SU-DHL-6 (cell line): ENCODE data around the gene FRS2.

Experiments used
- H2AFZ ChIP-seq: fragments of 200-600 bp; sonication (generic); 2 replicates; pipeline ENCODE4 v1.6.1; 2014; ENCODE audit warnings: low read depth, mild to moderate bottlenecking, moderate library complexity, mixed read lengths, antibody characterized with exemption, low read length; ENCODE audit not compliant: severe bottlenecking
- H3F3A ChIP-seq: fragments of 200-600 bp; shearing (Covaris generic); 2 replicates; pipeline ENCODE4 v1.6.0; 2016; ENCODE audit warnings: antibody characterized with exemption, mild to moderate bottlenecking; ENCODE audit not compliant: insufficient read depth
- H3K27ac ChIP-seq: fragments of 200-600 bp; sonication (generic); 2 replicates; pipeline ENCODE4 v1.5.1; 2016; ENCODE audit warnings: low read depth, mild to moderate bottlenecking, low read length, moderate library complexity, mixed read lengths
- H3K27me3 ChIP-seq: fragments of 200-600 bp; sonication (generic), shearing (Covaris generic); 2 replicates; pipeline ENCODE4 v1.6.0; 2014; ENCODE audit warnings: mild to moderate bottlenecking, low read length
- H3K36me3 ChIP-seq: fragments of 200-600 bp; sonication (generic); 2 replicates; pipeline ENCODE4 v1.6.1; 2014; ENCODE audit warnings: mild to moderate bottlenecking, low read length, mixed read lengths
- H3K4me2 ChIP-seq: fragments of 300-600, 200-600 bp; shearing (Covaris generic), sonication (generic); 2 replicates; pipeline ENCODE4 v1.6.0; 2014; ENCODE audit warnings: low read length, low read depth, mild to moderate bottlenecking; ENCODE audit not compliant: poor library complexity, severe bottlenecking
- H3K4me3 ChIP-seq: fragments of 200-600 bp; sonication (generic); 2 replicates; pipeline ENCODE4 v1.5.1; 2014; ENCODE audit warnings: antibody characterized with exemption, low read length, mild to moderate bottlenecking, mixed read lengths; ENCODE audit not compliant: insufficient read depth, poor library complexity, severe bottlenecking
- H3K79me2 ChIP-seq: fragments of 200-600 bp; sonication (generic); 2 replicates; pipeline ENCODE4 v1.6.1; 2014; ENCODE audit warnings: mild to moderate bottlenecking, low read length, moderate library complexity; ENCODE audit not compliant: insufficient read depth
- H3K9ac ChIP-seq: fragments of 200-600 bp; sonication (generic); 2 replicates; pipeline ENCODE4 v1.7.0; 2014; ENCODE audit warnings: mild to moderate bottlenecking, low read length
- H3K9me2 ChIP-seq: fragments of 200-600 bp; sonication (generic); replicated peaks from 2 replicates; pipeline ENCODE4 v1.6.1; 2014; ENCODE audit warnings: low read length; ENCODE audit not compliant: insufficient read depth
- H3K9me3 ChIP-seq: fragments of 200-600 bp; sonication (generic); 2 replicates; pipeline ENCODE4 v1.6.1; 2014; ENCODE audit warnings: low read length, mixed read lengths; ENCODE audit not compliant: insufficient read depth
- H4K20me1 ChIP-seq: fragments of 200-600 bp; sonication (generic); 2 replicates; pipeline ENCODE4 v1.6.1; 2014; ENCODE audit warnings: low read depth, mild to moderate bottlenecking, antibody characterized with exemption, low read length, moderate library complexity, mixed read lengths
- CTCF ChIP-seq: fragments of 200-600 bp; sonication (generic); IDR thresholded peaks from one replicate; pipeline ENCODE4 v1.5.1; 2017; ENCODE audit warnings: antibody characterized with exemption, mild to moderate bottlenecking, low read length, moderate library complexity; ENCODE audit not compliant: insufficient read depth, poor library complexity, severe bottlenecking
- EZH2phosphoT487 ChIP-seq: fragments of 200-600 bp; sonication (generic), shearing (Covaris generic); conservative IDR thresholded peaks from 2 replicates; pipeline ENCODE4 v1.6.1; 2018; ENCODE audit warnings: mild to moderate bottlenecking, antibody characterized with exemption, low read length, moderate library complexity, mixed read lengths

Gene FRS2

GRCh38 chr12:69516950-69517349 is 46.8 kb downstream of the FRS2 start:
- Histone ChIP-seq H3K4me2 (no peak overlapping the region), H3K27me3 (no peaks in the 10 kb centered on the region), H3K9me2 (no peaks in the 10 kb centered on the region), H4K20me1 (peaks cover under 1% of the 10 kb centered on the region; the same call in 1 of the 2 replicates), H3F3A (no peaks in the 10 kb centered on the region), H3K79me2 (peaks cover 45% of the 10 kb centered on the region), H3K36me3 (no peaks in the 10 kb centered on the region), H3K4me3 (no peak overlapping the region), H3K27ac (no peak overlapping the region), H3K9ac (no peak overlapping the region), H2AFZ (no peak overlapping the region), H3K9me3 (no peaks in the 10 kb centered on the region)
- TF ChIP-seq CTCF (no peak), EZH2phosphoT487 (no peak)

- Histone ChIP-seq H3K9me2 (no peaks in the 10 kb centered on the region), H3K4me3 (no peak overlapping the region), H3F3A (no peaks in the 10 kb centered on the region), H3K9ac (no peak overlapping the region), H3K27me3 (no peaks in the 10 kb centered on the region), H4K20me1 (no peaks in the 10 kb centered on the region), H2AFZ (no peak overlapping the region), H3K36me3 (no peaks in the 10 kb centered on the region), H3K4me2 (no peak overlapping the region), H3K9me3 (no peaks in the 10 kb centered on the region), H3K79me2 (peaks cover 45% of the 10 kb centered on the region), H3K27ac (no peak overlapping the region)
- no peak for TF ChIP-seq CTCF
- TF ChIP-seq EZH2phosphoT487, result no peak
Observed at GRCh38 chr12:69517406-69517805, 47.2 kb downstream of the FRS2 start.

GRCh38 chr12:69519871-69520270 is 49.7 kb downstream of the FRS2 start:
- Histone ChIP-seq H3K4me3 (no peak overlapping the region), H3K27ac (no peak overlapping the region), H3K79me2 (peaks cover 68% of the 10 kb centered on the region), H3K36me3 (no peaks in the 10 kb centered on the region), H3K9ac (no peak overlapping the region), H4K20me1 (no peaks in the 10 kb centered on the region), H3F3A (no peaks in the 10 kb centered on the region), H3K4me2 (no peak overlapping the region), H3K27me3 (no peaks in the 10 kb centered on the region), H3K9me2 (no peaks in the 10 kb centered on the region), H2AFZ (no peak overlapping the region), H3K9me3 (no peaks in the 10 kb centered on the region)
- no peak for TF ChIP-seq CTCF
- TF ChIP-seq EZH2phosphoT487, result no peak
